ENCODE data around the gene GRIK5. TPM values are rescaled to one million over a fixed set of nuclear protein-coding genes. Genes with fewer than 3 reads are reported as not detected.
"Not testable (repeated sequence)": the region's sequence is repeated elsewhere in the genome, so short reads cannot be mapped to it uniquely, and the experiment has no call there.

GRIK5 gene
- total RNA-seq, 1 donor, result 0.18 TPM

- H3K4me3 ChIP-seq (ENCODE audit: low read depth, low read length), result no peak overlapping the region
- no peak for TF ChIP-seq CTCF (IDR thresholded peaks at IDR 0.05; ENCODE audit: insufficient read depth, low read length)
- DNase-seq (ENCODE audit: low read depth), result no peak
Observed at GRCh38 chr19:42021185-42021584, 48.8 kb downstream of the GRIK5 start.

GRCh38 chr19:42018503-42019193, 51.4 kb downstream of the GRIK5 start:
- no peak for DNase-seq (ENCODE audit: low read depth)
- H3K4me3 ChIP-seq (ENCODE audit: low read depth, low read length), result no peak overlapping the region
- TF ChIP-seq CTCF (IDR thresholded peaks at IDR 0.05; ENCODE audit: insufficient read depth, low read length), result no peak

- H3K4me3 ChIP-seq (ENCODE audit: low read depth, low read length), result no peak overlapping the region
- no peak for TF ChIP-seq CTCF (IDR thresholded peaks at IDR 0.05; ENCODE audit: insufficient read depth, low read length)
- DNase-seq (ENCODE audit: low read depth), result no peak
Observed at GRCh38 chr19:42017040-42017439, 53.0 kb downstream of the GRIK5 start.

- DNase-seq (ENCODE audit: low read depth); H3K4me3 ChIP-seq (ENCODE audit: low read depth, low read length): not testable (repeated sequence)
Observed at GRCh38 chr19:42012747-42013146, 57.3 kb downstream of the GRIK5 start.

GRCh38 chr19:42010245-42011126, 59.5 kb downstream of the GRIK5 start:
- no peak overlapping the region for H3K4me3 ChIP-seq (ENCODE audit: low read depth, low read length)
- TF ChIP-seq CTCF (IDR thresholded peaks at IDR 0.05; ENCODE audit: insufficient read depth, low read length), result no peak
- DNase-seq (ENCODE audit: low read depth), result peak; percentile 87

- H3K4me3 ChIP-seq (ENCODE audit: low read depth, low read length), result no peak overlapping the region
- TF ChIP-seq CTCF (IDR thresholded peaks at IDR 0.05; ENCODE audit: insufficient read depth, low read length), result no peak
- DNase-seq (ENCODE audit: low read depth), result no peak
Observed at GRCh38 chr19:42006569-42006968, 63.4 kb downstream of the GRIK5 start.

GRCh38 chr19:42005504-42005903, 64.5 kb downstream of the GRIK5 start:
- no peak for TF ChIP-seq CTCF (IDR thresholded peaks at IDR 0.05; ENCODE audit: insufficient read depth, low read length)
- no peak for DNase-seq (ENCODE audit: low read depth)
- H3K4me3 ChIP-seq (ENCODE audit: low read depth, low read length), result no peak overlapping the region
